Brain microvascular endothelial cell (primary cell): ENCODE data around the gene GPI.
"Not testable (repeated sequence)": the region's sequence is repeated elsewhere in the genome, so short reads cannot be mapped to it uniquely, and the experiment has no call there.

Source experiments
- DNase-seq: peaks from one replicate; pipeline ENCODE4 v3.0.0-alpha.2; 2020
- H3K27ac ChIP-seq: fragments of 250-450 bp; sonication (Bioruptor Pico); 2 replicates; pipeline ENCODE4 v1.5.1; 2020; ENCODE audit warnings: mild to moderate bottlenecking, moderate library complexity
- H3K27me3 ChIP-seq: fragments of 250-450 bp; sonication (Bioruptor Pico); replicated peaks from 2 replicates; pipeline ENCODE4 v1.5.1; 2020; ENCODE audit warnings: mild to moderate bottlenecking
- H3K36me3 ChIP-seq: fragments of 250-450 bp; sonication (Bioruptor Pico); replicated peaks from 2 replicates; pipeline ENCODE4 v1.5.1; 2020; ENCODE audit warnings: mild to moderate bottlenecking
- H3K4me3 ChIP-seq: 2 replicates; pipeline ENCODE4 v1.5.1; 2011; ENCODE audit warnings: low read depth, mild to moderate bottlenecking, control low read depth, low read length, moderate library complexity
- CTCF ChIP-seq: IDR thresholded peaks from 2 replicates; pipeline ENCODE4 v1.5.1; 2011; ENCODE audit warnings: low read depth, mild to moderate bottlenecking, moderate library complexity, low read length, control low read depth, inconsistent platforms; ENCODE audit errors: missing control alignments
- in situ Hi-C: cut with HindIII; loops from 2 replicates; pipeline ENCODE4 v1.10.0; 2017; ENCODE audit warnings: low sequenced_read_pairs, low pct_ligation_motif_present

The GPI gene

GRCh38 chr19:34393031-34393430 is 28.0 kb downstream of the GPI start:
- H3K27me3 ChIP-seq, result no peaks in the 10 kb centered on the region
- no peak for TF ChIP-seq CTCF
- H3K36me3 ChIP-seq, result peaks cover 67% of the 10 kb centered on the region
- in situ Hi-C loops, result no loop called here
- no peak overlapping the region for H3K4me3 ChIP-seq
- no peak overlapping the region for H3K27ac ChIP-seq
- DNase-seq, result no peak

- TF ChIP-seq CTCF, result no peak
- H3K4me3 ChIP-seq, result no peak overlapping the region
- H3K27me3 ChIP-seq, result no peaks in the 10 kb centered on the region
- H3K36me3 ChIP-seq, result peaks cover 61% of the 10 kb centered on the region
- H3K27ac ChIP-seq, result no peak overlapping the region
- DNase-seq, result no peak
- in situ Hi-C loops, result no loop called here
These were observed 28.6 kb downstream of the GPI start for GRCh38 chr19:34393629-34394028.

GRCh38 chr19:34397853-34398252 is 32.9 kb downstream of the GPI start:
- Histone ChIP-seq H3K27ac (no peak overlapping the region), H3K4me3 (no peak overlapping the region), H3K36me3 (peaks cover 50% of the 10 kb centered on the region), H3K27me3 (no peaks in the 10 kb centered on the region)
- DNase-seq, result no peak
- no peak for TF ChIP-seq CTCF
- in situ Hi-C loops, result no loop called here

- H3K36me3 ChIP-seq, result peaks cover 42% of the 10 kb centered on the region
- no peak for TF ChIP-seq CTCF
- in situ Hi-C loops, result no loop called here
These were observed 34.9 kb downstream of the GPI start for GRCh38 chr19:34399886-34400285.

GRCh38 chr19:34400844-34401243 is 35.8 kb downstream of the GPI start:
- in situ Hi-C loops, H3K27ac ChIP-seq, H3K27me3 ChIP-seq, DNase-seq, H3K4me3 ChIP-seq: not testable (repeated sequence)
- H3K36me3 ChIP-seq, result peaks cover 35% of the 10 kb centered on the region

More at GRCh38 chr19:34399886-34400285, 34.9 kb downstream of the GPI start:
- Histone ChIP-seq H3K27ac (no peak overlapping the region), H3K27me3 (no peaks in the 10 kb centered on the region), H3K4me3 (no peak overlapping the region)
- no peak for DNase-seq

- no peak for TF ChIP-seq CTCF
- Histone ChIP-seq H3K36me3 (peaks cover 23% of the 10 kb centered on the region), H3K27me3 (no peaks in the 10 kb centered on the region), H3K27ac (no peak overlapping the region), H3K4me3 (no peak overlapping the region)
- DNase-seq, result no peak
- in situ Hi-C loops, result no loop called here
These were observed 37.1 kb downstream of the GPI start for GRCh38 chr19:34402074-34402600.
